IMR-90 (cell line): Measurements from ENCODE around the gene GLCE. TPM values are rescaled to one million over a fixed set of nuclear protein-coding genes. Genes with fewer than 3 reads are reported as not detected.

Experiments used
- ATAC-seq: fragments of 200-7000 bp; cut with Tn5 transposase; 2 replicates; pipeline ENCODE4 v1.9.1; 2020; ENCODE audit warnings: low read depth, mild to moderate bottlenecking, moderate library complexity
- BruUV-seq: library from RNA; stranded (reverse); fragments of 400-500 nt; replicated peaks from 2 replicates; lab custom pipeline; 2021; lab: Mats Ljungman, UMichigan
- CTCF ChIA-PET: fragments of 300-600 bp; formaldehyde crosslinking; extraction: SDS; loops from one replicate; lab custom pipeline; 2021; ENCODE audit warnings: antibody characterized with exemption; lab: Yijun Ruan, JAX
- POLR2A ChIA-PET: fragments of 300-600 bp; sonication (Branson Sonifier 250); formaldehyde crosslinking; loops from one replicate; lab custom pipeline; 2022; ENCODE audit warnings: antibody characterized with exemption; ENCODE audit not compliant: unreplicated experiment; lab: Charles Lee
- DNase-seq: peaks from one replicate; pipeline ENCODE4 v3.0.0; 2013
- H2AFZ ChIP-seq: replicated peaks from 2 replicates; pipeline ENCODE3; 2013; ENCODE audit warnings: low read length, mild to moderate bottlenecking; ENCODE audit not compliant: poor library complexity
- H2AK5ac ChIP-seq: 2 replicates; pipeline ENCODE4 v1.6.1; 2013; ENCODE audit warnings: low read depth, low read length, inconsistent platforms
- H2AK9ac ChIP-seq: replicated peaks from 2 replicates; pipeline ENCODE3; 2013; ENCODE audit warnings: mild to moderate bottlenecking, low read depth, low read length, moderate library complexity; ENCODE audit not compliant: poor library complexity
- H2BK120ac ChIP-seq: 2 replicates; pipeline ENCODE4 v1.6.1; 2013; ENCODE audit warnings: low read depth, low read length, inconsistent platforms
- H2BK15ac ChIP-seq: 3 replicates; pipeline ENCODE4 v1.6.1; 2013; ENCODE audit warnings: low read depth, low read length, inconsistent platforms
- H2BK20ac ChIP-seq: 2 replicates; pipeline ENCODE4 v1.6.1; 2013; ENCODE audit warnings: low read depth, mild to moderate bottlenecking, inconsistent platforms, low read length, moderate library complexity
- H2BK5ac ChIP-seq: 2 replicates; pipeline ENCODE4 v1.6.1; 2013; ENCODE audit warnings: mild to moderate bottlenecking, low read depth, low read length, inconsistent platforms; ENCODE audit not compliant: poor library complexity, severe bottlenecking
- H3K14ac ChIP-seq: replicated peaks from 2 replicates; pipeline ENCODE4 v1.6.1; 2013; ENCODE audit warnings: low read depth, low read length, inconsistent platforms
- H3K18ac ChIP-seq: 2 replicates; pipeline ENCODE4 v1.6.1; 2013; ENCODE audit warnings: low read depth, low read length, control low read depth
- H3K23ac ChIP-seq: 2 replicates; pipeline ENCODE4 v1.6.1; 2013; ENCODE audit warnings: low read depth, low read length, inconsistent platforms
- H3K27ac ChIP-seq: 2 replicates; pipeline ENCODE4 v1.5.1; 2013; ENCODE audit warnings: mild to moderate bottlenecking, control low read depth, low read length; ENCODE audit not compliant: insufficient read depth
- H3K27me3 ChIP-seq: 2 replicates; pipeline ENCODE4 v1.6.1; 2013; ENCODE audit warnings: low read length; ENCODE audit not compliant: control insufficient read depth, insufficient read depth
- H3K36me3 ChIP-seq: 2 replicates; pipeline ENCODE4 v1.6.1; 2013; ENCODE audit warnings: low read length, mixed read lengths; ENCODE audit not compliant: control insufficient read depth, insufficient read depth
- H3K4ac ChIP-seq: 2 replicates; pipeline ENCODE4 v1.6.1; 2013; ENCODE audit warnings: low read depth, low read length, inconsistent platforms
- H3K4me1 ChIP-seq: 2 replicates; pipeline ENCODE4 v1.6.1; 2013; ENCODE audit warnings: low read length, mixed read lengths; ENCODE audit not compliant: control insufficient read depth, insufficient read depth
- H3K4me2 ChIP-seq: 2 replicates; pipeline ENCODE4 v1.6.1; 2013; ENCODE audit warnings: low read depth, mild to moderate bottlenecking, control low read depth, low read length, moderate library complexity
- H3K4me3 ChIP-seq: 2 replicates; pipeline ENCODE4 v1.5.1; 2013; ENCODE audit warnings: low read depth, mild to moderate bottlenecking, control low read depth, low read length, moderate library complexity; ENCODE audit not compliant: insufficient read depth
- H3K56ac ChIP-seq: 2 replicates; pipeline ENCODE4 v1.6.1; 2013; ENCODE audit warnings: low read length, inconsistent platforms; ENCODE audit not compliant: insufficient read depth; ENCODE audit errors: extremely low read depth
- H3K79me1 ChIP-seq, 2 experiments: 2 replicates each; pipeline ENCODE4 v1.6.1; 2013; ENCODE audit warnings: low read length in 2 of 2, inconsistent platforms in 1 of 2, low read depth in 1 of 2
- H3K9ac ChIP-seq: 2 replicates; pipeline ENCODE4 v1.6.1; 2013; ENCODE audit warnings: low read depth, low read length, control low read depth
- H3K9me1 ChIP-seq: 2 replicates; pipeline ENCODE4 v1.6.1; 2013; ENCODE audit warnings: low read length, inconsistent platforms; ENCODE audit not compliant: insufficient read depth
- H3K9me3 ChIP-seq: 2 replicates; pipeline ENCODE4 v1.6.1; 2013; ENCODE audit warnings: low read length; ENCODE audit not compliant: control insufficient read depth, insufficient read depth
- H4K20me1 ChIP-seq: 2 replicates; pipeline ENCODE4 v1.6.1; 2013; ENCODE audit warnings: low read length, inconsistent platforms; ENCODE audit not compliant: insufficient read depth
- H4K5ac ChIP-seq: 2 replicates; pipeline ENCODE4 v1.6.1; 2013; ENCODE audit warnings: mild to moderate bottlenecking, low read depth, low read length, control low read depth
- H4K8ac ChIP-seq, 2 experiments: 2 replicates each; pipeline ENCODE4 v1.6.1; 2013; ENCODE audit warnings: low read depth in 2 of 2, low read length in 2 of 2, control low read depth in 1 of 2, inconsistent platforms in 1 of 2
- H4K91ac ChIP-seq: 2 replicates; pipeline ENCODE4 v1.6.1; 2013; ENCODE audit warnings: low read depth, low read length, inconsistent platforms; ENCODE audit not compliant: insufficient read depth
- MAFK ChIP-seq: IDR thresholded peaks from 2 replicates; pipeline ENCODE4 v1.6.1; 2012; ENCODE audit warnings: low read depth, low read length, improper control_type of control experiment
- MAZ ChIP-seq: IDR thresholded peaks from 2 replicates; pipeline ENCODE4 v1.6.1; 2012; ENCODE audit warnings: low read depth, mild to moderate bottlenecking, low read length, improper control_type of control experiment, moderate library complexity, borderline replicate concordance
- WGBS, 2 experiments: methylation state at CpG; one replicate each; pipeline versions ENCODE4 v1.1.5 to v1.1.7; 2013; ENCODE audit warnings: missing lambda C conversion rate in 2 of 2; ENCODE audit not compliant: insufficient read length in 1 of 2; ENCODE audit errors: extremely low coverage in 2 of 2; 5-methylcytosine and 5-hydroxymethylcytosine counted together
- dilution Hi-C: fragments of 300-500 bp; cut with HindIII; formaldehyde crosslinking; loops from one replicate; pipeline ENCODE4 v1.14.3; 2018; ENCODE audit warnings: low sequenced_read_pairs; ENCODE audit not compliant: unreplicated experiment
- in situ Hi-C: fragments of 300-500 bp; cut with MboI; formaldehyde crosslinking; loops from 3 replicates; pipeline ENCODE4 v1.14.3; 2019; ENCODE audit warnings: low sequenced_read_pairs, inconsistent platforms, mixed read lengths
- intact Hi-C: fragments of 100-400 bp; cut with micrococcal nuclease; formaldehyde crosslinking; loops from 2 replicates; pipeline ENCODE4 v1.10.0; 2022
- polyA plus RNA-seq, 3 experiments: library from polyadenylated mRNA; depleted of rRNA; stranded (reverse); fragments of >200 nt; gene quantifications; 2 replicates each; pipeline ENCODE4 v1.2.3, GENCODE V29; 2012; ENCODE audit warnings: low replicate concordance in 1 of 3
- total RNA-seq: library from RNA; depleted of rRNA; stranded (reverse); fragments of >200 nt; gene quantifications from 2 replicates; pipeline ENCODE4 v1.2.3, GENCODE V29; 2012

GLCE gene
- total and polyA plus RNA-seq, 2 of the 4 experiments (the other 2 are of a cell fraction) = 15.3 to 29.6 TPM

DNA sequence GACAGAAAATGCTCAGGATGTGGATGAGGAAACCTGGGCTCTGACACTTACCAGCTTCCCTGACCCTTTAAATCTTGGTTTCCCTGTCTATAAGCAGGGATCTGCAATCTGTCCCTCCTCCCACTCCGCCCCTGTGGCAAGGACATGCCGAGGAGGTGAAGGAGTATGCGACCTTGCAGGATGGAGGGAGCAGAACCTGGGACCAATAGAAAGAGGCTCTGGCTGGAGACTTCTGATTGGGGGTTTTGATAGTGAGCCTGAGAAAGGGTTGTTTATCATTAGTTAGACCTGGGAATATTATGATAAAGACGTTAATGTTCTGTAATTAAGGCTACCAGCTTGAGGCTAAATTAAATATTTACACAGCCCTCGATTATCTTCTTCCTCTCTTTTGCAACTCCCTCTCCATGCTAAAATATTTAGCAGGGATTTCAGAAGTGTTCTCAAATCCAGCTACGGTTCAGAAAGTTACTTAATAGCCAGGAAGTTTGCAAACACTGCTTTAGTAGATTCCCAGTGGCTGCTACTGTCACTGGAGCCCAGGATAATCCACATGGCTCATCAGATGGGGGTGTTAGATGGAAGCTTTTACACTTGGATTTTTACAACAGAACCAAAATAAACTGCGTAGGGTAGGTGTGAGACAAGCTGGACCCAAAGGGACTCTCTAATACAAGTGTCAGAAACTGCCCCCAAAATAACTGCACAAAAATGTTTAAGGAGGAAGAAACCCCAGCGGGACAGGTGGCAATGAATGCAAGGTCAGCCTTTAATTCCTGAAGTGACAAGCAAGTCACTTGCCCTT is 129.1 kb downstream of the GLCE start:
- DNase-seq (peak; percentile 23), ATAC-seq (peak; percentile 81)
- ChIA-PET CTCF (no interaction called here), POLR2A (no interaction called here)
- in situ Hi-C loops (no loop called here), dilution Hi-C loops (no loop called here), intact Hi-C loops (no loop called here)
- no peak overlapping the region; the same call in 1 of the 2 replicates for H3K18ac ChIP-seq
- no peaks in the 10 kb centered on the region for H4K20me1 ChIP-seq
- no peak overlapping the region for H2BK5ac ChIP-seq
- H4K8ac ChIP-seq = no peak overlapping the region
- H2AK9ac ChIP-seq = no peak overlapping the region
- BruUV-seq = no TSS peak
- H4K91ac ChIP-seq = no peak overlapping the region
- 0 out of 2 replicates have a peak, but pooled peaks cover 4% of the 10 kb centered on the region for H3K9me1 ChIP-seq
- no peak overlapping the region for H3K9ac ChIP-seq
- H3K36me3 ChIP-seq = no peaks in the 10 kb centered on the region
- peaks cover 16% of the 10 kb centered on the region; the same call in 1 of the 2 replicates for H3K4me1 ChIP-seq
- no CpG with 5 or more reads among the region's 8 CpGs for WGBS, 2 experiments
- peak overlapping the region; percentile 19; the same call in 1 of the 2 replicates for H4K5ac ChIP-seq
- no peak overlapping the region for H3K56ac ChIP-seq
- H3K14ac ChIP-seq = no peak overlapping the region
- no peak overlapping the region for H2AFZ ChIP-seq
- no peak overlapping the region for H2BK15ac ChIP-seq
- no peak overlapping the region for H2AK5ac ChIP-seq
- H3K79me1 ChIP-seq = no peaks in the 10 kb centered on the region
- H3K27me3 ChIP-seq = peaks cover 2% of the 10 kb centered on the region; the same call in 1 of the 2 replicates
- H3K4ac ChIP-seq = peak overlapping the region; percentile 15; the same call in 1 of the 2 replicates
- TF ChIP-seq MAZ (no peak), MAFK (0 out of 2 replicates have a peak, but pooled peaks have one; percentile 12)
- H3K9me3 ChIP-seq = no peaks in the 10 kb centered on the region
- H2BK20ac ChIP-seq = no peak overlapping the region
- no peak overlapping the region for H2BK120ac ChIP-seq
- H3K4me2 ChIP-seq = peak overlapping the region; percentile 54; the same call in 1 of the 2 replicates
- no peak overlapping the region for H3K23ac ChIP-seq
- H3K27ac ChIP-seq = peak overlapping the region; percentile 60; the same call in 1 of the 2 replicates
- no peak overlapping the region for H3K4me3 ChIP-seq
